SU-DHL-6 (cell line): ENCODE data around the gene DOCK1.

Experiments used
- H2AFZ ChIP-seq: fragments of 200-600 bp; sonication (generic); 2 replicates; pipeline ENCODE4 v1.6.1; 2014; ENCODE audit warnings: low read depth, mild to moderate bottlenecking, moderate library complexity, mixed read lengths, antibody characterized with exemption, low read length; ENCODE audit not compliant: severe bottlenecking
- H3F3A ChIP-seq: fragments of 200-600 bp; shearing (Covaris generic); 2 replicates; pipeline ENCODE4 v1.6.0; 2016; ENCODE audit warnings: antibody characterized with exemption, mild to moderate bottlenecking; ENCODE audit not compliant: insufficient read depth
- H3K27ac ChIP-seq: fragments of 200-600 bp; sonication (generic); 2 replicates; pipeline ENCODE4 v1.5.1; 2016; ENCODE audit warnings: low read depth, mild to moderate bottlenecking, low read length, moderate library complexity, mixed read lengths
- H3K27me3 ChIP-seq: fragments of 200-600 bp; sonication (generic), shearing (Covaris generic); 2 replicates; pipeline ENCODE4 v1.6.0; 2014; ENCODE audit warnings: mild to moderate bottlenecking, low read length
- H3K36me3 ChIP-seq: fragments of 200-600 bp; sonication (generic); 2 replicates; pipeline ENCODE4 v1.6.1; 2014; ENCODE audit warnings: mild to moderate bottlenecking, low read length, mixed read lengths
- H3K4me2 ChIP-seq: fragments of 300-600, 200-600 bp; shearing (Covaris generic), sonication (generic); 2 replicates; pipeline ENCODE4 v1.6.0; 2014; ENCODE audit warnings: low read length, low read depth, mild to moderate bottlenecking; ENCODE audit not compliant: poor library complexity, severe bottlenecking
- H3K4me3 ChIP-seq: fragments of 200-600 bp; sonication (generic); 2 replicates; pipeline ENCODE4 v1.5.1; 2014; ENCODE audit warnings: antibody characterized with exemption, low read length, mild to moderate bottlenecking, mixed read lengths; ENCODE audit not compliant: insufficient read depth, poor library complexity, severe bottlenecking
- H3K79me2 ChIP-seq: fragments of 200-600 bp; sonication (generic); 2 replicates; pipeline ENCODE4 v1.6.1; 2014; ENCODE audit warnings: mild to moderate bottlenecking, low read length, moderate library complexity; ENCODE audit not compliant: insufficient read depth
- H3K9ac ChIP-seq: fragments of 200-600 bp; sonication (generic); 2 replicates; pipeline ENCODE4 v1.7.0; 2014; ENCODE audit warnings: mild to moderate bottlenecking, low read length
- H3K9me2 ChIP-seq: fragments of 200-600 bp; sonication (generic); replicated peaks from 2 replicates; pipeline ENCODE4 v1.6.1; 2014; ENCODE audit warnings: low read length; ENCODE audit not compliant: insufficient read depth
- H3K9me3 ChIP-seq: fragments of 200-600 bp; sonication (generic); 2 replicates; pipeline ENCODE4 v1.6.1; 2014; ENCODE audit warnings: low read length, mixed read lengths; ENCODE audit not compliant: insufficient read depth
- H4K20me1 ChIP-seq: fragments of 200-600 bp; sonication (generic); 2 replicates; pipeline ENCODE4 v1.6.1; 2014; ENCODE audit warnings: low read depth, mild to moderate bottlenecking, antibody characterized with exemption, low read length, moderate library complexity, mixed read lengths
- EZH2phosphoT487 ChIP-seq: fragments of 200-600 bp; sonication (generic), shearing (Covaris generic); conservative IDR thresholded peaks from 2 replicates; pipeline ENCODE4 v1.6.1; 2018; ENCODE audit warnings: mild to moderate bottlenecking, antibody characterized with exemption, low read length, moderate library complexity, mixed read lengths
- TF ChIP-seq, protein P1 (sequence below): fragments of 200-600 bp; sonication (generic); IDR thresholded peaks from one replicate; pipeline ENCODE4 v1.5.1; 2017; ENCODE audit warnings: antibody characterized with exemption, mild to moderate bottlenecking, low read length, moderate library complexity; ENCODE audit not compliant: insufficient read depth, poor library complexity, severe bottlenecking

DOCK1 gene

DNA sequence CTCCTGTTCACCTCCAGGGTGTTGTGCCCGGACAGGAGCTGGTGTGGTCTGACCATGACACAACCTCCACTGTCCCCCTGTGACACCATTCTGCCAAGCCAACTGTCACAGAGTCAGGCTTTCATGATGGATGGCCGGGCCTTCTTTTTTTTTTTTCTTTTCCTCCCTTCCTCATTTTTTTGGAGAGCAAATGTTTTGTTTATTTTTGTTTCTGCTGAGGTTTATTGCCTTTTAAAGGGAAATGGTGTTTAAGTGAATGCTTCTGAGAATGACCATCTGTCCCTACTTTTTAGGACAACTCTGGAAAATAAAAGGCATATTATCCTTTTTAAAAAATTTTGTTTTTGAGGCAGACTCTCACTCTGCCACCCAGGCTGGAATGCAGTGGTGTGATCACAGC lies 528.8 kb downstream of the DOCK1 start:
- no peak overlapping the region for H3K27ac ChIP-seq
- H2AFZ ChIP-seq, result no peak overlapping the region
- no peaks in the 10 kb centered on the region for H4K20me1 ChIP-seq
- no peaks in the 10 kb centered on the region for H3K9me3 ChIP-seq
- no peaks in the 10 kb centered on the region for H3K9me2 ChIP-seq
- H3K9ac ChIP-seq, result no peak overlapping the region
- TF ChIP-seq, protein P1, sequence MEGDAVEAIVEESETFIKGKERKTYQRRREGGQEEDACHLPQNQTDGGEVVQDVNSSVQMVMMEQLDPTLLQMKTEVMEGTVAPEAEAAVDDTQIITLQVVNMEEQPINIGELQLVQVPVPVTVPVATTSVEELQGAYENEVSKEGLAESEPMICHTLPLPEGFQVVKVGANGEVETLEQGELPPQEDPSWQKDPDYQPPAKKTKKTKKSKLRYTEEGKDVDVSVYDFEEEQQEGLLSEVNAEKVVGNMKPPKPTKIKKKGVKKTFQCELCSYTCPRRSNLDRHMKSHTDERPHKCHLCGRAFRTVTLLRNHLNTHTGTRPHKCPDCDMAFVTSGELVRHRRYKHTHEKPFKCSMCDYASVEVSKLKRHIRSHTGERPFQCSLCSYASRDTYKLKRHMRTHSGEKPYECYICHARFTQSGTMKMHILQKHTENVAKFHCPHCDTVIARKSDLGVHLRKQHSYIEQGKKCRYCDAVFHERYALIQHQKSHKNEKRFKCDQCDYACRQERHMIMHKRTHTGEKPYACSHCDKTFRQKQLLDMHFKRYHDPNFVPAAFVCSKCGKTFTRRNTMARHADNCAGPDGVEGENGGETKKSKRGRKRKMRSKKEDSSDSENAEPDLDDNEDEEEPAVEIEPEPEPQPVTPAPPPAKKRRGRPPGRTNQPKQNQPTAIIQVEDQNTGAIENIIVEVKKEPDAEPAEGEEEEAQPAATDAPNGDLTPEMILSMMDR, result no peak
- TF ChIP-seq EZH2phosphoT487, result no peak
- H3F3A ChIP-seq, result no peaks in the 10 kb centered on the region
- no peaks in the 10 kb centered on the region for H3K79me2 ChIP-seq
- no peaks in the 10 kb centered on the region for H3K36me3 ChIP-seq
- H3K4me3 ChIP-seq, result no peak overlapping the region
- no peaks in the 10 kb centered on the region for H3K27me3 ChIP-seq
- H3K4me2 ChIP-seq, result no peak overlapping the region

- Histone ChIP-seq H3K9me2 (no peaks in the 10 kb centered on the region), H3F3A (no peaks in the 10 kb centered on the region)
These were observed 530.0 kb downstream of the DOCK1 start for GRCh38 chr10:127435246-127435645.

DNA sequence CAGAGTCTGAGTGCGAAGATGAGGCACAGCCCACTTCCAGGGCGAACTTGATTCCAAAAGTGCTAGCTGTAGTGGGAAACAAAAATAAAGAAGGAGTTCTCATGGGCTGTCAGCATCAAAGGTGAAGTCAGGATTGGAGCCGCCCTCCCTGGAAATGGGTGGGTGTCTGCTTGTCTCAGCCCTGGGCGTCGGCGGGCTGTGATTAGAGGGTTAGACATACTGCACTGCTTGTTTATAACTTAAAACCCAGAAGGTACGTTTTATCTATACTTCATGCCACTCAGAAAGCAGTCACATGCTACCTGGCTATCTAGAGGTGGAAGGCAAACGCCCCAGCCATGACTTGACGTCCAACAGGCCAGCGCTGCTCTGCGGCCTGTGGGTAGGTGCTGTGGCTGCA lies 535.1 kb downstream of the DOCK1 start:
- no peaks in the 10 kb centered on the region for H3K9me2 ChIP-seq

More at GRCh38 chr10:127435246-127435645, 530.0 kb downstream of the DOCK1 start:
- no peak for TF ChIP-seq EZH2phosphoT487
- TF ChIP-seq, protein P1, result no peak
- H2AFZ ChIP-seq, result no peak overlapping the region
- H3K79me2 ChIP-seq, result no peaks in the 10 kb centered on the region
- no peak overlapping the region for H3K27ac ChIP-seq
- no peaks in the 10 kb centered on the region for H4K20me1 ChIP-seq
- no peaks in the 10 kb centered on the region for H3K36me3 ChIP-seq
- no peak overlapping the region for H3K4me2 ChIP-seq
- H3K9me3 ChIP-seq, result no peaks in the 10 kb centered on the region
- no peaks in the 10 kb centered on the region for H3K27me3 ChIP-seq
- no peak overlapping the region for H3K4me3 ChIP-seq
- H3K9ac ChIP-seq, result no peak overlapping the region

More for the DNA sequence above, 535.1 kb downstream of the DOCK1 start:
- Histone ChIP-seq H3K4me2 (no peak overlapping the region), H3K9ac (no peak overlapping the region), H2AFZ (no peak overlapping the region), H3K27me3 (no peaks in the 10 kb centered on the region), H4K20me1 (no peaks in the 10 kb centered on the region), H3F3A (no peaks in the 10 kb centered on the region), H3K9me3 (no peaks in the 10 kb centered on the region), H3K79me2 (no peaks in the 10 kb centered on the region), H3K36me3 (no peaks in the 10 kb centered on the region), H3K4me3 (no peak overlapping the region), H3K27ac (no peak overlapping the region)
- TF ChIP-seq EZH2phosphoT487, result no peak
- TF ChIP-seq, protein P1, result no peak
